GM12878 (cell line): Measurements from ENCODE around the gene GLTP. TPM values are rescaled to one million over a fixed set of nuclear protein-coding genes. Genes with fewer than 3 reads are reported as not detected.

Experiments
- ATAC-seq: fragments of 200-7000 bp; cut with Tn5 transposase; 3 replicates; pipeline ENCODE4 v1.9.1; 2020; ENCODE audit warnings: mild to moderate bottlenecking, moderate library complexity
- BruUV-seq: library from RNA; stranded (reverse); fragments of 400-500 nt; replicated peaks from 2 replicates; lab custom pipeline; 2021; lab: Mats Ljungman, UMichigan
- CTCF ChIA-PET: fragments of 300-600 bp; sonication (Branson Sonifier 250); formaldehyde crosslinking; extraction: SDS; loops from one replicate; lab custom pipeline; 2021; ENCODE audit warnings: inconsistent platforms; lab: Yijun Ruan, JAX
- POLR2A ChIA-PET: fragments of 350-600 bp; formaldehyde crosslinking; extraction: SDS; loops from one replicate; lab custom pipeline; 2021; ENCODE audit warnings: inconsistent platforms; lab: Charles Lee
- RAD21 ChIA-PET: fragments of 300-600 bp; sonication (Branson Sonifier 250); formaldehyde crosslinking; loops from one replicate; lab custom pipeline; 2023; ENCODE audit warnings: antibody characterized with exemption; ENCODE audit not compliant: unreplicated experiment; lab: Charles Lee
- SMC1A ChIA-PET: fragments of 300-600 bp; sonication (Branson Sonifier 250); formaldehyde crosslinking; loops from one replicate; lab custom pipeline; 2023; ENCODE audit not compliant: unreplicated experiment, uncharacterized antibody; lab: Charles Lee
- DNase-seq: peaks from one replicate; pipeline ENCODE4 v3.0.0-alpha.2; 2011; ENCODE audit warnings: low read depth, low spot score
- FAIRE-seq: peaks from 3 replicates; lab custom pipeline; 2011; peaks lifted over from hg19 to GRCh38; lab: Jason Lieb, UNC
- H2AFZ ChIP-seq: 2 replicates; pipeline ENCODE4 v1.6.0; 2011; ENCODE audit warnings: low read depth, low read length, control low read depth; ENCODE audit not compliant: control insufficient read depth
- H3K27ac ChIP-seq: 2 replicates; pipeline ENCODE4 v1.5.1; 2011; ENCODE audit warnings: control low read depth; ENCODE audit not compliant: control insufficient read depth, insufficient read depth
- H3K27me3 ChIP-seq, 2 experiments: replicated peaks in 1 of 2; 2 replicates each; pipeline versions ENCODE4 v1.6.0 to v1.6.1; 2011; ENCODE audit warnings: low read length in 1 of 2; ENCODE audit not compliant: control insufficient read depth in 2 of 2, insufficient read depth in 2 of 2
- H3K36me3 ChIP-seq, 2 experiments: 2 replicates each; pipeline ENCODE4 v1.5.1; 2011; ENCODE audit warnings: low read length in 1 of 2; ENCODE audit not compliant: control insufficient read depth in 2 of 2, insufficient read depth in 2 of 2
- H3K4me1 ChIP-seq: 2 replicates; pipeline ENCODE4 v1.6.1; 2011; ENCODE audit warnings: mild to moderate bottlenecking, low read length, moderate library complexity, mixed read lengths; ENCODE audit not compliant: control insufficient read depth, insufficient read depth
- H3K4me2 ChIP-seq: 2 replicates; pipeline ENCODE4 v1.6.0; 2011; ENCODE audit warnings: control low read depth; ENCODE audit not compliant: control insufficient read depth, insufficient read depth
- H3K4me3 ChIP-seq: fragments of 200-600 bp; sonication (generic); 2 replicates; pipeline ENCODE4 v1.5.1; 2016
- H3K79me2 ChIP-seq: 2 replicates; pipeline ENCODE4 v1.6.0; 2011; ENCODE audit warnings: low read length; ENCODE audit not compliant: control insufficient read depth, insufficient read depth
- H3K9ac ChIP-seq: 2 replicates; pipeline ENCODE4 v1.8.0; 2011; ENCODE audit warnings: low read length, control low read depth, mixed read lengths; ENCODE audit not compliant: control insufficient read depth, insufficient read depth
- H3K9me3 ChIP-seq: replicated peaks from 3 replicates; pipeline ENCODE4 v1.5.1; 2011; ENCODE audit warnings: mild to moderate bottlenecking, low read length; ENCODE audit not compliant: control insufficient read depth, insufficient read depth
- H4K20me1 ChIP-seq: 2 replicates; pipeline ENCODE4 v1.6.0; 2011; ENCODE audit not compliant: control insufficient read depth, insufficient read depth
- BCL11A ChIP-seq: IDR thresholded peaks from 2 replicates; pipeline ENCODE4 v1.6.1; 2011; ENCODE audit warnings: low read depth, low read length
- NFIC ChIP-seq: IDR thresholded peaks from 2 replicates; pipeline ENCODE4 v1.6.1; 2012; ENCODE audit warnings: low read depth, mild to moderate bottlenecking, inconsistent platforms, low read length, moderate library complexity
- WGBS: methylation state at CpG from one replicate; pipeline ENCODE4 v1.1.6; 2016; ENCODE audit warnings: low lambda C conversion rate; ENCODE audit not compliant: insufficient replicate concordance, insufficient coverage; ENCODE audit errors: missing lambda C conversion rate; 5-methylcytosine and 5-hydroxymethylcytosine counted together
- in situ Hi-C: fragments of 300-500 bp; cut with MboI; formaldehyde crosslinking; loops from 9 replicates; pipeline ENCODE4 v1.14.3; 2018; ENCODE audit warnings: mixed read lengths
- intact Hi-C: fragments of 100-400 bp; cut with micrococcal nuclease; formaldehyde crosslinking; loops from one replicate; pipeline ENCODE4 v1.14.2; 2022; ENCODE audit not compliant: unreplicated experiment
- polyA plus RNA-seq, 11 experiments: library from polyadenylated mRNA; depleted of rRNA in 4 of 11; unstranded in 6 of 11; stranded (reverse) in 5 of 11; fragments of >200 nt; fragmentation: Nextera tagmentation in 4 of 11; fragmentation: Illumina TruSeq in 1 of 11; extraction: Ambion mirVana in 4 of 11; extraction: Trizol in 1 of 11; gene quantifications; 1 replicate in 1 of 11; 2 replicates in 10 of 11; pipeline versions ENCODE4 v1.2.1 to v1.2.3, GENCODE V29; 2011 to 2016; ENCODE audit warnings: inconsistent platforms in 2 of 11, missing spikeins in 2 of 11, low read depth in 1 of 11
- total RNA-seq, 4 experiments: library from RNA; depleted of rRNA in 3 of 4; stranded (reverse); fragments of >200 nt in 3 of 4; fragmentation: Illumina TruSeq in 1 of 4; extraction: Trizol in 1 of 4; gene quantifications; 2 replicates each; pipeline versions ENCODE4 v1.2.1 to v1.2.3, GENCODE V29; 2013 to 2021
- TF ChIP-seq, protein P1 (sequence below): IDR thresholded peaks from 2 replicates; pipeline ENCODE4 v1.6.1; 2011; ENCODE audit warnings: mild to moderate bottlenecking, low read depth, low read length, moderate library complexity; ENCODE audit not compliant: insufficient replicate concordance
- TF ChIP-seq, protein P2 (sequence below): fragments of 150-350 bp; IDR thresholded peaks from 2 replicates; pipeline ENCODE4 v1.6.1; 2014; ENCODE audit warnings: mild to moderate bottlenecking, low read depth, low read length
- TF ChIP-seq, protein P3 (sequence below): fragments of 150-350 bp; IDR thresholded peaks from 2 replicates; pipeline ENCODE4 v1.6.1; 2016; ENCODE audit warnings: low read depth, low read length
- TF ChIP-seq, protein P4 (sequence below): fragments of 450-650 bp; IDR thresholded peaks from 2 replicates; pipeline ENCODE4 v1.6.1; 2017; ENCODE audit warnings: mild to moderate bottlenecking, moderate library complexity

Gene GLTP
- total and polyA plus RNA-seq, 10 of the 15 experiments (the other 5 are each of a cell fraction or from before 2014, with no cell fraction given) = 16.8 to 44.0 (median 25.3) TPM

- ATAC-seq (no peak), FAIRE-seq (no peak), DNase-seq (no peak)
- 35% methylated on average over 9 of the region's 9 CpGs for WGBS
- SMC1A ChIA-PET = interaction anchor here (0.6 to 5.4 kb wide), 2 partner anchors 36 to 211 kb away, joined by 3 to 40 read pairs; no protein-coding TSS in a partner anchor
- Histone ChIP-seq H3K27ac (no peak overlapping the region), H3K27me3 (no peaks in the 10 kb centered on the region; a peak in 1 of 4 replicates), H3K4me2 (no peak overlapping the region), H3K4me1 (peaks cover 8% of the 10 kb centered on the region), H4K20me1 (no peaks in the 10 kb centered on the region), H3K9me3 (no peaks in the 10 kb centered on the region), H2AFZ (no peak overlapping the region), H3K79me2 (no peaks in the 10 kb centered on the region), H3K9ac (no peak overlapping the region), H3K4me3 (no peak overlapping the region), H3K36me3 (no peaks in the 10 kb centered on the region)
- BruUV-seq = no TSS peak
- in situ Hi-C loops (no loop called here), intact Hi-C loops (no loop called here)
- RAD21 ChIA-PET = no interaction called here
- CTCF ChIA-PET = interaction anchor here (0.6 to 7.7 kb wide), 2 partner anchors 20 to 36 kb away, joined by 3 to 139 read pairs; no protein-coding TSS in a partner anchor
- POLR2A ChIA-PET = no interaction called here
- TF ChIP-seq, protein P1, sequence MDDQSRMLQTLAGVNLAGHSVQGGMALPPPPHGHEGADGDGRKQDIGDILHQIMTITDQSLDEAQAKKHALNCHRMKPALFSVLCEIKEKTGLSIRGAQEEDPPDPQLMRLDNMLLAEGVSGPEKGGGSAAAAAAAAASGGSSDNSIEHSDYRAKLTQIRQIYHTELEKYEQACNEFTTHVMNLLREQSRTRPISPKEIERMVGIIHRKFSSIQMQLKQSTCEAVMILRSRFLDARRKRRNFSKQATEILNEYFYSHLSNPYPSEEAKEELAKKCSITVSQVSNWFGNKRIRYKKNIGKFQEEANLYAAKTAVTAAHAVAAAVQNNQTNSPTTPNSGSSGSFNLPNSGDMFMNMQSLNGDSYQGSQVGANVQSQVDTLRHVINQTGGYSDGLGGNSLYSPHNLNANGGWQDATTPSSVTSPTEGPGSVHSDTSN = no peak
- TF ChIP-seq, protein P2, sequence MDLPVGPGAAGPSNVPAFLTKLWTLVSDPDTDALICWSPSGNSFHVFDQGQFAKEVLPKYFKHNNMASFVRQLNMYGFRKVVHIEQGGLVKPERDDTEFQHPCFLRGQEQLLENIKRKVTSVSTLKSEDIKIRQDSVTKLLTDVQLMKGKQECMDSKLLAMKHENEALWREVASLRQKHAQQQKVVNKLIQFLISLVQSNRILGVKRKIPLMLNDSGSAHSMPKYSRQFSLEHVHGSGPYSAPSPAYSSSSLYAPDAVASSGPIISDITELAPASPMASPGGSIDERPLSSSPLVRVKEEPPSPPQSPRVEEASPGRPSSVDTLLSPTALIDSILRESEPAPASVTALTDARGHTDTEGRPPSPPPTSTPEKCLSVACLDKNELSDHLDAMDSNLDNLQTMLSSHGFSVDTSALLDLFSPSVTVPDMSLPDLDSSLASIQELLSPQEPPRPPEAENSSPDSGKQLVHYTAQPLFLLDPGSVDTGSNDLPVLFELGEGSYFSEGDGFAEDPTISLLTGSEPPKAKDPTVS = no peak
- TF ChIP-seq BCL11A (no peak), NFIC (no peak)
- TF ChIP-seq, protein P3, sequence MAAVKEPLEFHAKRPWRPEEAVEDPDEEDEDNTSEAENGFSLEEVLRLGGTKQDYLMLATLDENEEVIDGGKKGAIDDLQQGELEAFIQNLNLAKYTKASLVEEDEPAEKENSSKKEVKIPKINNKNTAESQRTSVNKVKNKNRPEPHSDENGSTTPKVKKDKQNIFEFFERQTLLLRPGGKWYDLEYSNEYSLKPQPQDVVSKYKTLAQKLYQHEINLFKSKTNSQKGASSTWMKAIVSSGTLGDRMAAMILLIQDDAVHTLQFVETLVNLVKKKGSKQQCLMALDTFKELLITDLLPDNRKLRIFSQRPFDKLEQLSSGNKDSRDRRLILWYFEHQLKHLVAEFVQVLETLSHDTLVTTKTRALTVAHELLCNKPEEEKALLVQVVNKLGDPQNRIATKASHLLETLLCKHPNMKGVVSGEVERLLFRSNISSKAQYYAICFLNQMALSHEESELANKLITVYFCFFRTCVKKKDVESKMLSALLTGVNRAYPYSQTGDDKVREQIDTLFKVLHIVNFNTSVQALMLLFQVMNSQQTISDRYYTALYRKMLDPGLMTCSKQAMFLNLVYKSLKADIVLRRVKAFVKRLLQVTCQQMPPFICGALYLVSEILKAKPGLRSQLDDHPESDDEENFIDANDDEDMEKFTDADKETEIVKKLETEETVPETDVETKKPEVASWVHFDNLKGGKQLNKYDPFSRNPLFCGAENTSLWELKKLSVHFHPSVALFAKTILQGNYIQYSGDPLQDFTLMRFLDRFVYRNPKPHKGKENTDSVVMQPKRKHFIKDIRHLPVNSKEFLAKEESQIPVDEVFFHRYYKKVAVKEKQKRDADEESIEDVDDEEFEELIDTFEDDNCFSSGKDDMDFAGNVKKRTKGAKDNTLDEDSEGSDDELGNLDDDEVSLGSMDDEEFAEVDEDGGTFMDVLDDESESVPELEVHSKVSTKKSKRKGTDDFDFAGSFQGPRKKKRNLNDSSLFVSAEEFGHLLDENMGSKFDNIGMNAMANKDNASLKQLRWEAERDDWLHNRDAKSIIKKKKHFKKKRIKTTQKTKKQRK = no peak
- TF ChIP-seq, protein P4, sequence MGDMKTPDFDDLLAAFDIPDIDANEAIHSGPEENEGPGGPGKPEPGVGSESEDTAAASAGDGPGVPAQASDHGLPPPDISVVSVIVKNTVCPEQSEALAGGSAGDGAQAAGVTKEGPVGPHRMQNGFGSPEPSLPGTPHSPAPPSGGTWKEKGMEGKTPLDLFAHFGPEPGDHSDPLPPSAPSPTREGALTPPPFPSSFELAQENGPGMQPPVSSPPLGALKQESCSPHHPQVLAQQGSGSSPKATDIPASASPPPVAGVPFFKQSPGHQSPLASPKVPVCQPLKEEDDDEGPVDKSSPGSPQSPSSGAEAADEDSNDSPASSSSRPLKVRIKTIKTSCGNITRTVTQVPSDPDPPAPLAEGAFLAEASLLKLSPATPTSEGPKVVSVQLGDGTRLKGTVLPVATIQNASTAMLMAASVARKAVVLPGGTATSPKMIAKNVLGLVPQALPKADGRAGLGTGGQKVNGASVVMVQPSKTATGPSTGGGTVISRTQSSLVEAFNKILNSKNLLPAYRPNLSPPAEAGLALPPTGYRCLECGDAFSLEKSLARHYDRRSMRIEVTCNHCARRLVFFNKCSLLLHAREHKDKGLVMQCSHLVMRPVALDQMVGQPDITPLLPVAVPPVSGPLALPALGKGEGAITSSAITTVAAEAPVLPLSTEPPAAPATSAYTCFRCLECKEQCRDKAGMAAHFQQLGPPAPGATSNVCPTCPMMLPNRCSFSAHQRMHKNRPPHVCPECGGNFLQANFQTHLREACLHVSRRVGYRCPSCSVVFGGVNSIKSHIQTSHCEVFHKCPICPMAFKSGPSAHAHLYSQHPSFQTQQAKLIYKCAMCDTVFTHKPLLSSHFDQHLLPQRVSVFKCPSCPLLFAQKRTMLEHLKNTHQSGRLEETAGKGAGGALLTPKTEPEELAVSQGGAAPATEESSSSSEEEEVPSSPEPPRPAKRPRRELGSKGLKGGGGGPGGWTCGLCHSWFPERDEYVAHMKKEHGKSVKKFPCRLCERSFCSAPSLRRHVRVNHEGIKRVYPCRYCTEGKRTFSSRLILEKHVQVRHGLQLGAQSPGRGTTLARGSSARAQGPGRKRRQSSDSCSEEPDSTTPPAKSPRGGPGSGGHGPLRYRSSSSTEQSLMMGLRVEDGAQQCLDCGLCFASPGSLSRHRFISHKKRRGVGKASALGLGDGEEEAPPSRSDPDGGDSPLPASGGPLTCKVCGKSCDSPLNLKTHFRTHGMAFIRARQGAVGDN = no peak
These were observed 39.0 kb downstream of the GLTP start for GRCh38 chr12:109841356-109841755.
